Osteoblast (primary cell): ENCODE data around the gene PSMA5. TPM values are rescaled to one million over a fixed set of nuclear protein-coding genes. Genes with fewer than 3 reads are reported as not detected.

ENCODE experiments used
- DNase-seq: peaks from one replicate; pipeline ENCODE4 v3.0.0; 2011; ENCODE audit warnings: low spot score, mixed read lengths; ENCODE audit not compliant: insufficient read length; ENCODE audit errors: missing footprints
- H2AFZ ChIP-seq: 2 replicates; pipeline ENCODE4 v1.6.0; 2011; ENCODE audit warnings: mild to moderate bottlenecking, low read length
- H3K27ac ChIP-seq: 2 replicates; pipeline ENCODE4 v1.5.1; 2011; ENCODE audit warnings: mild to moderate bottlenecking, low read depth, low read length, moderate library complexity
- H3K27me3 ChIP-seq: 2 replicates; pipeline ENCODE4 v1.6.0; 2012; ENCODE audit warnings: mild to moderate bottlenecking, control low read depth, inconsistent platforms, low read length, moderate library complexity; ENCODE audit not compliant: insufficient read depth
- H3K36me3 ChIP-seq: 2 replicates; pipeline ENCODE4 v1.5.1; 2011; ENCODE audit warnings: mild to moderate bottlenecking, low read length, control low read depth, moderate library complexity; ENCODE audit not compliant: insufficient read depth
- H3K4me1 ChIP-seq: 2 replicates; pipeline ENCODE4 v1.5.1; 2011; ENCODE audit warnings: mild to moderate bottlenecking, low read length, control low read depth, moderate library complexity; ENCODE audit not compliant: insufficient read depth
- H3K4me2 ChIP-seq: 2 replicates; pipeline ENCODE4 v1.6.0; 2011; ENCODE audit warnings: mild to moderate bottlenecking, low read length; ENCODE audit not compliant: insufficient read depth
- H3K4me3 ChIP-seq: fragments of 200-600 bp; sonication (generic); 3 replicates; pipeline ENCODE4 v1.5.1; 2012; ENCODE audit warnings: mild to moderate bottlenecking, low read length, inconsistent platforms; ENCODE audit not compliant: insufficient read depth
- H3K79me2 ChIP-seq: 2 replicates; pipeline ENCODE4 v1.6.0; 2012; ENCODE audit warnings: mild to moderate bottlenecking, low read length, control low read depth, inconsistent platforms; ENCODE audit not compliant: insufficient read depth
- H3K9me3 ChIP-seq: 2 replicates; pipeline ENCODE4 v1.5.1; 2011; ENCODE audit warnings: low read depth, low read length, control low read depth
- H4K20me1 ChIP-seq: 2 replicates; pipeline ENCODE4 v1.6.0; 2012; ENCODE audit warnings: mild to moderate bottlenecking, low read length, control low read depth; ENCODE audit not compliant: insufficient read depth
- total RNA-seq: library from RNA; depleted of rRNA; stranded (reverse); fragments of >200 nt; gene quantifications from 2 replicates; pipeline ENCODE4 v1.2.3, GENCODE V29; 2012
- TF ChIP-seq, protein P1 (sequence below): IDR thresholded peaks from 2 replicates; pipeline ENCODE4 v1.5.1; 2011; ENCODE audit warnings: mild to moderate bottlenecking, low read depth, low read length, moderate library complexity; ENCODE audit errors: extremely low read depth

PSMA5 gene
- total RNA-seq, 1 donor, result 45.6 TPM

DNA sequence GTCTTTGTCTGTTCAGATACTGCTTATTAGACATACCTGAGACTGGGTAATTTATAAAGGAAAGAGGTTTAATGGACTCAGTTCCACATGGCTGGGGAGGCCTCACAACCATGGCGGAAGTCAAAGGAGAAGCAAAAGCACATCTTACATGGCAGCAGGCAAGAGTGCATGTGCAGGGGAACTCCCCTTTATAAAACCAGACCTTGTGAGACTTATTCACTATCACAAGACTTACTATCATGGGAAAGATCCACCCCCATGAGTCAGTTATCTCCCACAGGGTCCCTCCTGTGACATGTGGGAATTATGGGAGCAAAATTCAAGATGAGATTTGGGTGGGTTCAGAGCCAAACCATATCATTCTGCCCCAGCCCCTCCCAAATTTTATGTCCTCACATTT, 7.1 kb upstream of the PSMA5 start:
- no peak overlapping the region for H3K4me3 ChIP-seq
- no peak overlapping the region for H3K4me2 ChIP-seq
- H3K27ac ChIP-seq, result no peak overlapping the region
- peaks cover 3% of the 10 kb centered on the region for H3K4me1 ChIP-seq
- no peaks in the 10 kb centered on the region for H3K36me3 ChIP-seq
- no peak overlapping the region for H2AFZ ChIP-seq
- no peaks in the 10 kb centered on the region for H3K27me3 ChIP-seq
- H3K9me3 ChIP-seq, result no peaks in the 10 kb centered on the region
- no peaks in the 10 kb centered on the region for H4K20me1 ChIP-seq
- DNase-seq, result no peak
- no peaks in the 10 kb centered on the region for H3K79me2 ChIP-seq
- TF ChIP-seq, protein P1, sequence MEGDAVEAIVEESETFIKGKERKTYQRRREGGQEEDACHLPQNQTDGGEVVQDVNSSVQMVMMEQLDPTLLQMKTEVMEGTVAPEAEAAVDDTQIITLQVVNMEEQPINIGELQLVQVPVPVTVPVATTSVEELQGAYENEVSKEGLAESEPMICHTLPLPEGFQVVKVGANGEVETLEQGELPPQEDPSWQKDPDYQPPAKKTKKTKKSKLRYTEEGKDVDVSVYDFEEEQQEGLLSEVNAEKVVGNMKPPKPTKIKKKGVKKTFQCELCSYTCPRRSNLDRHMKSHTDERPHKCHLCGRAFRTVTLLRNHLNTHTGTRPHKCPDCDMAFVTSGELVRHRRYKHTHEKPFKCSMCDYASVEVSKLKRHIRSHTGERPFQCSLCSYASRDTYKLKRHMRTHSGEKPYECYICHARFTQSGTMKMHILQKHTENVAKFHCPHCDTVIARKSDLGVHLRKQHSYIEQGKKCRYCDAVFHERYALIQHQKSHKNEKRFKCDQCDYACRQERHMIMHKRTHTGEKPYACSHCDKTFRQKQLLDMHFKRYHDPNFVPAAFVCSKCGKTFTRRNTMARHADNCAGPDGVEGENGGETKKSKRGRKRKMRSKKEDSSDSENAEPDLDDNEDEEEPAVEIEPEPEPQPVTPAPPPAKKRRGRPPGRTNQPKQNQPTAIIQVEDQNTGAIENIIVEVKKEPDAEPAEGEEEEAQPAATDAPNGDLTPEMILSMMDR, result no peak

DNA sequence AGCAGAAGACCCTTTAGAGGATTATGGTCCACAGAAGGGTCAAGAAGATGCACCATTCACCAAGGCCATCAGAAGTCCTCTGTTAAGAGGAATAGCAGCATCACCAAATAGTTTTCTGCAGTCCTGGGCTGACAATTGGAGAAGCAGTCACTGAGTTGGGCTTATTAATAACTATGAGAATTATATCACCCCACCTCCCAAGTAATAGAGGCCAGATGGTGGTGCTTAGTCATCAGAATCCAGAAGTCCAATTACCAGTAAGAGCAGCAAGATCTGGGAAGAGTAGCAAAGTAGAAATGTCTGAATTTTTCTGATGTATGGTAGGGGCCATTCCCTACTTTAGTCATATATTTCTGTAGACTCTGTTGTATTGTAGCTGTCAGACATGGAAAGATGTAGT, 6.1 kb upstream of the PSMA5 start:
- TF ChIP-seq, protein P1, result no peak
- no peaks in the 10 kb centered on the region for H3K27me3 ChIP-seq
- no peak for DNase-seq
- H4K20me1 ChIP-seq, result no peaks in the 10 kb centered on the region
- H3K79me2 ChIP-seq, result peaks cover 4% of the 10 kb centered on the region
- no peaks in the 10 kb centered on the region for H3K9me3 ChIP-seq
- no peak overlapping the region for H3K4me3 ChIP-seq
- no peak overlapping the region for H3K4me2 ChIP-seq
- no peak overlapping the region for H2AFZ ChIP-seq
- H3K36me3 ChIP-seq, result no peaks in the 10 kb centered on the region
- peaks cover 5% of the 10 kb centered on the region for H3K4me1 ChIP-seq
- no peak overlapping the region for H3K27ac ChIP-seq

GRCh38 chr1:109427171-109427467, 871 bp upstream of the PSMA5 start:
- H4K20me1 ChIP-seq, result peaks cover 9% of the 10 kb centered on the region
- no peaks in the 10 kb centered on the region for H3K9me3 ChIP-seq

DNA sequence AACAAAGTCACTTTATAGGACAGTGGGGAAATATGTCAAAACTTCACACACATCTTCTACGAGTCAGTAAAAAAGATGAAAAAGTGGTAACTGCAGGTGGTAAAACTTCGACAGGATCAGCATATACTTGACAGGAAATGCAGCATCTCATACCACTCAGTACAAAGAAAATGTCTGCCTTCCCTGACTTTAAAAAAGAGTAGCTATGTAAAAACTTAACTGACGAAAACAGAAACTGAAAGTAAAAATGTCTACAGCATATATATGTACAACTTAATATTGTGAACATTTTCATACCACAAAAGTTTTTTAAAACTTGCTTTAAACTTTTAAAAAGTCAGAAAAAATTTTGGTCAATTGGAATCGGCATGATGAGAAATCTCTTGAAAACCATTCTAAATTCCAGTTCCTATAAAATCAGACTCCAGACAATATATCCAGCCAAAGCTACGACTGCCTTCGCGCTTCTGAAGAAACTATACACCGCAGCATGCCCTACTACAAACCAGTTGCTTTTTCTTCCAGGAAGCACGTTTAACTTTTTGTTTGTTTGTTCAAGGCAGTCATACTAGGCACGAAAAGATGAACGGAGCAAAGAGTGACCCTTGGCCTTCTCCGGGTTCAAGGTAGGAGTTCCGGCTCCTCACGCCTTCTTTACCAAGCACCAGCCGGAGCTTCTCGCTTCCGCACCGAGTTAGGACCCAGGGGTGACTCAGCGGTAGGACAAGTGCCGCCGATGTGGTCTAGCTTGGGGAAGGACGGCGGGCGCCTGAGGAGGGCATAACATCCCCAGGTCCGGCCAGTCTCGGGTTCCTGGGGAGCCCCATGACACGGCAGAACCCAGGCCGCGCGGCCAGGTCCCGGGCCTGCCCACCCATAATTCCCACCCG, 612 bp downstream of the PSMA5 start:
- Histone ChIP-seq H3K27me3 (no peaks in the 10 kb centered on the region), H3K9me3 (no peaks in the 10 kb centered on the region), H3K79me2 (peaks cover 63% of the 10 kb centered on the region), H3K27ac (peak overlapping the region; percentile 88), H3K4me1 (peaks cover 25% of the 10 kb centered on the region), H3K4me3 (peak overlapping the region; percentile 81), H4K20me1 (peaks cover 16% of the 10 kb centered on the region), H3K4me2 (peak overlapping the region; percentile 95), H3K36me3 (peaks cover 11% of the 10 kb centered on the region), H2AFZ (peak overlapping the region; percentile 86)
- DNase-seq, result peak; percentile 62
- TF ChIP-seq, protein P1, result no peak

More at GRCh38 chr1:109427171-109427467, 871 bp upstream of the PSMA5 start:
- H3K4me3 ChIP-seq, result peak overlapping the region; percentile 81
- H3K79me2 ChIP-seq, result peaks cover 48% of the 10 kb centered on the region
- peak overlapping the region; percentile 95 for H3K4me2 ChIP-seq
- TF ChIP-seq, protein P1, result no peak
- peak overlapping the region; percentile 86 for H2AFZ ChIP-seq
- H3K27me3 ChIP-seq, result no peaks in the 10 kb centered on the region
- no peaks in the 10 kb centered on the region for H3K36me3 ChIP-seq
- no peak for DNase-seq
- peaks cover 25% of the 10 kb centered on the region for H3K4me1 ChIP-seq
- peak overlapping the region; percentile 88 for H3K27ac ChIP-seq
